Endothelial cell of umbilical vein (primary cell): Measurements from ENCODE around the gene IGSF9. TPM values are rescaled to one million over a fixed set of nuclear protein-coding genes. Genes with fewer than 3 reads are reported as not detected.

Experiments used
- BruUV-seq: library from RNA; stranded (reverse); fragments of 400-500 nt; replicated peaks from 2 replicates; lab custom pipeline; 2021; lab: Mats Ljungman, UMichigan
- CTCF ChIA-PET: fragments of 300-600, 350-600 bp; sonication (Branson Sonifier 250); formaldehyde crosslinking; loops from one replicate; lab custom pipeline; 2021; ENCODE audit warnings: antibody characterized with exemption, inconsistent platforms; lab: Charles Lee
- POLR2A ChIA-PET: fragments of 300-600, 350-600 bp; sonication (Branson Sonifier 250); formaldehyde crosslinking; loops from one replicate; lab custom pipeline; 2021; ENCODE audit warnings: antibody characterized with exemption, inconsistent platforms; lab: Charles Lee
- DNase-seq: peaks from one replicate; pipeline ENCODE4 v3.0.0-alpha.2; 2011; ENCODE audit warnings: low read depth, low spot score
- FAIRE-seq: peaks from 2 replicates; lab custom pipeline; 2011; peaks lifted over from hg19 to GRCh38; lab: Jason Lieb, UNC
- H2AFZ ChIP-seq: 2 replicates; pipeline ENCODE4 v1.6.0; 2012; ENCODE audit warnings: low read depth, low read length, control low read depth, inconsistent platforms
- H3K27ac ChIP-seq: 2 replicates; pipeline ENCODE4 v1.5.1; 2011; ENCODE audit warnings: low read depth, mild to moderate bottlenecking, control low read depth, low read length, moderate library complexity; ENCODE audit not compliant: insufficient read depth
- H3K27me3 ChIP-seq, 2 experiments: 2 replicates each; pipeline versions ENCODE4 v1.6.0 to v1.6.1; 2011; ENCODE audit warnings: low read length in 2 of 2, mixed read lengths in 1 of 2; ENCODE audit not compliant: control insufficient read depth in 2 of 2, insufficient read depth in 2 of 2
- H3K36me3 ChIP-seq, 2 experiments: 2 replicates in 1 of 2; 3 replicates in 1 of 2; pipeline ENCODE4 v1.5.1; 2011; ENCODE audit warnings: low read length in 2 of 2, mild to moderate bottlenecking in 1 of 2, moderate library complexity in 1 of 2; ENCODE audit not compliant: control insufficient read depth in 2 of 2, insufficient read depth in 2 of 2; ENCODE audit errors: extremely low read depth in 1 of 2
- H3K4me1 ChIP-seq: 3 replicates; pipeline ENCODE4 v1.5.1; 2011; ENCODE audit warnings: mild to moderate bottlenecking, low read length; ENCODE audit not compliant: control insufficient read depth, insufficient read depth; ENCODE audit errors: extremely low read depth
- H3K4me2 ChIP-seq: 2 replicates; pipeline ENCODE4 v1.6.1; 2011; ENCODE audit warnings: low read length, control low read depth, mixed read lengths; ENCODE audit not compliant: insufficient read depth
- H3K4me3 ChIP-seq, 3 experiments: fragments of 200-600 bp in 1 of 3; sonication (generic), shearing (Covaris generic) in 1 of 3; replicated peaks in 1 of 3; 2 replicates each; pipeline ENCODE4 v1.5.1; 2011 to 2016; ENCODE audit warnings: control low read depth in 3 of 3, low read length in 3 of 3, mild to moderate bottlenecking in 2 of 3, inconsistent platforms in 1 of 3, low read depth in 1 of 3, moderate library complexity in 1 of 3; ENCODE audit not compliant: insufficient read depth in 1 of 3
- H3K79me2 ChIP-seq: 2 replicates; pipeline ENCODE4 v1.6.0; 2012; ENCODE audit warnings: low read length, inconsistent platforms; ENCODE audit not compliant: control insufficient read depth, insufficient read depth
- H3K9ac ChIP-seq: replicated peaks from 2 replicates; pipeline ENCODE3; 2011; ENCODE audit warnings: low read length, control low read depth; ENCODE audit not compliant: insufficient read depth; ENCODE audit errors: extremely low read depth
- H3K9me1 ChIP-seq: replicated peaks from 3 replicates; pipeline ENCODE4 v1.6.0; 2011; ENCODE audit warnings: mild to moderate bottlenecking, low read length; ENCODE audit not compliant: control insufficient read depth, insufficient read depth; ENCODE audit errors: extremely low read depth
- H3K9me3 ChIP-seq: replicated peaks from 2 replicates; pipeline ENCODE4 v1.5.1; 2012; ENCODE audit warnings: low read length, inconsistent platforms; ENCODE audit not compliant: control insufficient read depth, insufficient read depth
- H4K20me1 ChIP-seq: replicated peaks from 2 replicates; pipeline ENCODE3; 2011; ENCODE audit warnings: mild to moderate bottlenecking, low read length; ENCODE audit not compliant: control insufficient read depth, insufficient read depth; ENCODE audit errors: extremely low read depth
- EZH2 ChIP-seq: IDR thresholded peaks from 2 replicates; pipeline ENCODE4 v1.6.1; 2012; ENCODE audit warnings: borderline replicate concordance, low read depth, mild to moderate bottlenecking, moderate library complexity, low read length, inconsistent platforms; ENCODE audit not compliant: severe bottlenecking
- GATA2 ChIP-seq: IDR thresholded peaks from 2 replicates; pipeline ENCODE4 v1.7.0; 2011; ENCODE audit warnings: low read depth, mild to moderate bottlenecking, moderate library complexity, mixed read lengths, low read length; ENCODE audit not compliant: insufficient read length, insufficient read depth
- JUN ChIP-seq: IDR thresholded peaks from 2 replicates; pipeline ENCODE4 v1.6.1; 2011; ENCODE audit warnings: borderline replicate concordance, low read depth; ENCODE audit not compliant: insufficient read length, insufficient read depth
- MAX ChIP-seq: IDR thresholded peaks from 2 replicates; pipeline ENCODE4 v1.6.1; 2011; ENCODE audit not compliant: insufficient read depth, insufficient read length
- MYC ChIP-seq: IDR thresholded peaks from one replicate; pipeline ENCODE4 v1.6.1; 2011; ENCODE audit warnings: mild to moderate bottlenecking, low read depth, low read length
- POLR2A ChIP-seq: IDR thresholded peaks from 2 replicates; pipeline ENCODE4 v1.6.1; 2012; ENCODE audit warnings: low read depth, mild to moderate bottlenecking, control low read depth, low read length
- POLR2AphosphoS5 ChIP-seq: IDR thresholded peaks from 2 replicates; pipeline ENCODE4 v1.6.1; 2012; ENCODE audit warnings: low read depth, mild to moderate bottlenecking, control low read depth, low read length, moderate library complexity; ENCODE audit not compliant: insufficient read depth
- dilution Hi-C: fragments of 300-500 bp; cut with MboI; formaldehyde crosslinking; loops from one replicate; pipeline ENCODE4 v1.15.0; 2019; ENCODE audit warnings: low sequenced_read_pairs; ENCODE audit not compliant: extremely low pct_ligation_motif_present
- intact Hi-C: fragments of 100-400 bp; cut with micrococcal nuclease; formaldehyde crosslinking; loops from one replicate; pipeline ENCODE4 v1.10.0; 2022
- polyA plus RNA-seq, 4 experiments: library from polyadenylated mRNA; depleted of rRNA in 3 of 4; stranded (reverse) in 3 of 4; unstranded in 1 of 4; fragments of >200 nt; gene quantifications; 2 replicates each; pipeline versions ENCODE4 v1.2.1 to v1.2.3, GENCODE V29; 2011 to 2012; ENCODE audit warnings: missing spikeins in 1 of 4
- total RNA-seq: library from RNA; stranded (reverse); gene quantifications from 2 replicates; pipeline ENCODE4 v1.2.3, GENCODE V29; 2021
- TF ChIP-seq, protein P1 (sequence below), 2 donors: IDR thresholded peaks; 1 replicate in 1 of 2; 2 replicates in 1 of 2; pipeline ENCODE4 v1.5.1; 2011; ENCODE audit warnings: low read length in 2 of 2, mild to moderate bottlenecking in 2 of 2, moderate library complexity in 2 of 2, control low read depth in 1 of 2, inconsistent platforms in 1 of 2, low read depth in 1 of 2; ENCODE audit not compliant: insufficient read depth in 1 of 2; ENCODE audit errors: extremely low read depth in 1 of 2

Gene IGSF9
- total and polyA plus RNA-seq, 2 donors (not counting 3 experiments of a cell fraction or from before 2014, with no cell fraction given): 0.15 TPM

- DNase-seq: no peak
- Histone ChIP-seq H3K36me3 (no peaks in the 10 kb centered on the region), H3K4me3 (no peak overlapping the region), H3K9ac (no peak overlapping the region), H3K27ac (no peak overlapping the region), H2AFZ (no peak overlapping the region), H3K9me3 (no peaks in the 10 kb centered on the region), H3K9me1 (no peaks in the 10 kb centered on the region), H3K4me1 (no peaks in the 10 kb centered on the region), H3K4me2 (no peak overlapping the region), H3K79me2 (no peaks in the 10 kb centered on the region), H3K27me3 (peaks cover 12 to 15% of the 10 kb centered on the region in 2 experiments), H4K20me1 (no peaks in the 10 kb centered on the region)
- FAIRE-seq: no peak
- POLR2A ChIA-PET: no interaction called here
- intact Hi-C loops: no loop called here
- BruUV-seq: no TSS peak
- no peak for TF ChIP-seq EZH2
- no peak for TF ChIP-seq POLR2AphosphoS5
- TF ChIP-seq MYC: no peak
- no peak for TF ChIP-seq GATA2
- TF ChIP-seq POLR2A: no peak
- no peak for TF ChIP-seq MAX
- TF ChIP-seq, protein P1, sequence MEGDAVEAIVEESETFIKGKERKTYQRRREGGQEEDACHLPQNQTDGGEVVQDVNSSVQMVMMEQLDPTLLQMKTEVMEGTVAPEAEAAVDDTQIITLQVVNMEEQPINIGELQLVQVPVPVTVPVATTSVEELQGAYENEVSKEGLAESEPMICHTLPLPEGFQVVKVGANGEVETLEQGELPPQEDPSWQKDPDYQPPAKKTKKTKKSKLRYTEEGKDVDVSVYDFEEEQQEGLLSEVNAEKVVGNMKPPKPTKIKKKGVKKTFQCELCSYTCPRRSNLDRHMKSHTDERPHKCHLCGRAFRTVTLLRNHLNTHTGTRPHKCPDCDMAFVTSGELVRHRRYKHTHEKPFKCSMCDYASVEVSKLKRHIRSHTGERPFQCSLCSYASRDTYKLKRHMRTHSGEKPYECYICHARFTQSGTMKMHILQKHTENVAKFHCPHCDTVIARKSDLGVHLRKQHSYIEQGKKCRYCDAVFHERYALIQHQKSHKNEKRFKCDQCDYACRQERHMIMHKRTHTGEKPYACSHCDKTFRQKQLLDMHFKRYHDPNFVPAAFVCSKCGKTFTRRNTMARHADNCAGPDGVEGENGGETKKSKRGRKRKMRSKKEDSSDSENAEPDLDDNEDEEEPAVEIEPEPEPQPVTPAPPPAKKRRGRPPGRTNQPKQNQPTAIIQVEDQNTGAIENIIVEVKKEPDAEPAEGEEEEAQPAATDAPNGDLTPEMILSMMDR (IDR thresholded peaks at IDR 0.05; ENCODE audit: extremely low read depth in 1 of 2, insufficient read depth in 1 of 2, low read depth in 1 of 2, low read length in 2 of 2): no peak
- TF ChIP-seq JUN: no peak
- dilution Hi-C loops: no loop called here
- CTCF ChIA-PET: interaction anchor here (8.6 kb wide), 1 partner anchor 12 kb away, joined by 79 read pairs; no protein-coding TSS in a partner anchor
These were observed 49.5 kb upstream of the IGSF9 start for GRCh38 chr1:159994896-159995295.
